Activated CD4-positive, alpha-beta T cell treated with anti-CD3 and anti-CD28 coated beads for 36 hours (primary cell): ENCODE data around the gene UGT2A2. TPM values are rescaled to one million over a fixed set of nuclear protein-coding genes. Genes with fewer than 3 reads are reported as not detected.

Experiments
- ATAC-seq: fragments of 200-7000 bp; cut with Tn5 transposase; one replicate; pipeline ENCODE4 v1.10.0; 2021; ENCODE audit warnings: mild to moderate bottlenecking, moderate library complexity
- CTCF ChIA-PET: fragments of 350-600 bp; sonication (Branson Sonifier 250); formaldehyde crosslinking; loops from one replicate; lab custom pipeline; 2021; ENCODE audit warnings: antibody characterized with exemption; lab: Charles Lee
- POLR2A ChIA-PET: fragments of 350-600 bp; sonication (Branson Sonifier 250); formaldehyde crosslinking; loops from one replicate; lab custom pipeline; 2021; ENCODE audit warnings: antibody characterized with exemption, inconsistent platforms; lab: Charles Lee
- DNase-seq: peaks from one replicate; pipeline ENCODE4 v3.0.0-alpha.2; 2020
- H3K27ac Mint-ChIP-seq: one replicate; pipeline ENCODE4 v1.8.0; 2021; ENCODE audit warnings: mixed read lengths
- H3K27me3 Mint-ChIP-seq: one replicate; pipeline ENCODE4 v1.8.0; 2021; ENCODE audit warnings: mixed read lengths
- H3K36me3 Mint-ChIP-seq: one replicate; pipeline ENCODE4 v1.8.0; 2021; ENCODE audit warnings: low read depth, mixed read lengths
- H3K4me1 Mint-ChIP-seq: one replicate; pipeline ENCODE4 v1.8.0; 2021; ENCODE audit warnings: mixed read lengths
- H3K4me3 Mint-ChIP-seq: one replicate; pipeline ENCODE4 v1.8.0; 2021; ENCODE audit warnings: mild to moderate bottlenecking, moderate library complexity, mixed read lengths
- H3K9me3 Mint-ChIP-seq: one replicate; pipeline ENCODE4 v1.8.0; 2021; ENCODE audit warnings: low read depth, mixed read lengths
- intact Hi-C, 2 experiments: fragments of 100-400 bp; cut with DNase I in 1 of 2; cut with micrococcal nuclease in 1 of 2; formaldehyde crosslinking; loops; one replicate each; pipeline versions ENCODE4 v1.14.2 to v1.15.1; 2022 to 2024; cut with DNase I, micrococcal nuclease
- total RNA-seq, 2 experiments: library from RNA; stranded (reverse); gene quantifications; one replicate each; pipeline ENCODE4 v1.2.3, GENCODE V29; 2021

Gene UGT2A2
- total RNA-seq, 2 experiments from 2014 or later, result not detected

- Mint-ChIP-seq H3K36me3 (no peaks in the 10 kb centered on the region), H3K27ac (no peak overlapping the region), H3K4me3 (no peak overlapping the region), H3K27me3 (no peaks in the 10 kb centered on the region), H3K4me1 (no peaks in the 10 kb centered on the region), H3K9me3 (no peaks in the 10 kb centered on the region)
- POLR2A ChIA-PET, result no interaction called here
- CTCF ChIA-PET, result no interaction called here
- ATAC-seq (no peak), DNase-seq (no peak)
- intact Hi-C loops, result no loop called here
These were observed 70.7 kb downstream of the UGT2A2 start for GRCh38 chr4:69568787-69569186.

- intact Hi-C loops, result no loop called here
- Mint-ChIP-seq H3K9me3 (no peaks in the 10 kb centered on the region), H3K27ac (no peak overlapping the region), H3K27me3 (no peaks in the 10 kb centered on the region), H3K4me1 (no peaks in the 10 kb centered on the region), H3K36me3 (no peaks in the 10 kb centered on the region), H3K4me3 (no peak overlapping the region)
- POLR2A ChIA-PET, result no interaction called here
- DNase-seq (no peak), ATAC-seq (no peak)
- CTCF ChIA-PET, result no interaction called here
These were observed 76.0 kb downstream of the UGT2A2 start for GRCh38 chr4:69563424-69563823.

- POLR2A ChIA-PET, result no interaction called here
- ATAC-seq (no peak), DNase-seq (no peak)
- Mint-ChIP-seq H3K36me3 (no peaks in the 10 kb centered on the region), H3K27ac (no peak overlapping the region), H3K4me1 (no peaks in the 10 kb centered on the region), H3K27me3 (no peaks in the 10 kb centered on the region), H3K9me3 (no peaks in the 10 kb centered on the region), H3K4me3 (no peak overlapping the region)
- CTCF ChIA-PET, result interaction anchor here (0.6 kb wide), 1 partner anchor 493 kb away, joined by 3 read pairs; no protein-coding TSS in a partner anchor
- intact Hi-C loops, result no loop called here
These were observed 89.8 kb downstream of the UGT2A2 start for GRCh38 chr4:69549651-69550050.

GRCh38 chr4:69546134-69546765 lies 93.2 kb downstream of the UGT2A2 start:
- H3K4me1 Mint-ChIP-seq, result no peaks in the 10 kb centered on the region
- DNase-seq (no peak), ATAC-seq (no peak)
- no peaks in the 10 kb centered on the region for H3K36me3 Mint-ChIP-seq
- ChIA-PET CTCF (interaction anchor here (1.5 kb wide), 1 partner anchor 9 kb away, joined by 4 read pairs; no protein-coding TSS in a partner anchor), POLR2A (no interaction called here)
- no peak overlapping the region for H3K27ac Mint-ChIP-seq
- intact Hi-C loops, result no loop called here
- no peak overlapping the region for H3K4me3 Mint-ChIP-seq
- H3K27me3 Mint-ChIP-seq, result no peaks in the 10 kb centered on the region
- no peaks in the 10 kb centered on the region for H3K9me3 Mint-ChIP-seq

Other genes with a start within 250 kb of the UGT2A2 start
- gene UGT2B4, start 143.7 kb downstream of the UGT2A2 start, total RNA-seq, result not detected
- not detected for gene UGT2A1, start 13.6 kb upstream of the UGT2A2 start, total RNA-seq
- 1 to 10 TPM; 2.8 to 2.9 TPM for gene SULT1B1, start 121.0 kb upstream of the UGT2A2 start, total RNA-seq
- not detected for gene SULT1E1, start 220.5 kb upstream of the UGT2A2 start, total RNA-seq